ENCODE results near the gene TMEM240.
"Not testable (repeated sequence)": the region's sequence is repeated elsewhere in the genome, so short reads cannot be mapped to it uniquely, and the experiment has no call there.

Gene TMEM240

DNA sequence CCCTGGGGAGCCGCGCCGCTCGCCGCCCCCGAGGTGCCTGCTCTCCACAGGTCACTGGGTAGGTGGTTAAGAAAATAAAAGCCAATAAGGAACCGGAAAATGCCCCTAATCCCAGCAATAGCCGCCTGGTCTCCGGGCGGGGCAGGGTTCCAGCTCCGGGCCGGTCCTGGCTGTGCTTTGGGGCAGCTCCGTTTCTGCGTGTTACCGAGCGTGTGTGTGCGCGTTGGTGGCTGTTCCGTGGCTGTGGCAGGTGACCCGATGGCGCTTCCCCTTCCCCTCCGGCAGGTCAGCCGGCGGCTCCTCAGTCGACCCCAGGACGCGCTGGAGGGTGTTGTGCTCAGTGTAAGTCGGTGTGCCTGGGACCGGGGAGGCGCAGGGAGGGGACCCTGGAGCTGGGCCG is 17.2 kb downstream of the TMEM240 start:
- not testable (repeated sequence) for DNase-seq

DNA sequence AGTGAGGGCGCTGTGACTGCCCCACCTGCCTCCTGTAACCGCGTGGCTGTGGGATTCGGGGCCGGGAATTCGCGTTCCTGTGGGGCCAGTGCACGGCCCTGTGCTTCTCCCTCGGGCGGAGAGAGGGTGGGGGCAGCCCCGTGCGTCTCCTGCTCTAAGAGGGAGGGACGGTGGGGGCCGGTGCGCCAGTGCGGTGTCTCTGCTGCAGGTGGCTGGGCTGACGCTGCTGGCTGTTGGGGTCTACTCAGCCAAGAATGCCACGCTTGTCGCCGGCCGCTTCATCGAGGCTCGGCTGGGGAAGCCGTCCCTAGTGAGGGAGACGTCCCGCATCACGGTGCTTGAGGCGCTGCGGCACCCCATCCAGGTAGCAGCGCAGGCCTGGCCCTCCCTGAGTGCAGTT is 17.9 kb downstream of the TMEM240 start:
- not testable (repeated sequence) for DNase-seq

DNA sequence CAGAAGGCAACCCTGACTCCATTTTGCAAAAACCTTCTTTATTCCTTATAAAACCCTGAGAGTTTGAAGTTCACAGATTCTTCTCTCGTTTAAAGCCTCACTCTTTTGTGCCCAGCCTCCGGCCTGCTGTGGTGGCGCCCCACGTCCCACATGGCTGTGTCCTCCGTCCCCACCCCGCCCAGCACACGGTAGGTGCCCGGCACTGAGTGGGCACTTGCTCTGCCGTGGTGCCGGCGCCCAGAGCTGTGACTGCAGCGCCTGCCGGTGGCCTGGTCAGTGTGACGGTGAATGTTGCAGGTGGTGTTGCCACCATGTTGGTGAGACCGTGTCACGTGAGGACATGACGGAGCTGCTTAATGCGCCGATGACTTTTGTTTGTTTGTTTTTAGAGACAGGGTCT is 19.1 kb downstream of the TMEM240 start:
- DNase-seq, result no peak

DNA sequence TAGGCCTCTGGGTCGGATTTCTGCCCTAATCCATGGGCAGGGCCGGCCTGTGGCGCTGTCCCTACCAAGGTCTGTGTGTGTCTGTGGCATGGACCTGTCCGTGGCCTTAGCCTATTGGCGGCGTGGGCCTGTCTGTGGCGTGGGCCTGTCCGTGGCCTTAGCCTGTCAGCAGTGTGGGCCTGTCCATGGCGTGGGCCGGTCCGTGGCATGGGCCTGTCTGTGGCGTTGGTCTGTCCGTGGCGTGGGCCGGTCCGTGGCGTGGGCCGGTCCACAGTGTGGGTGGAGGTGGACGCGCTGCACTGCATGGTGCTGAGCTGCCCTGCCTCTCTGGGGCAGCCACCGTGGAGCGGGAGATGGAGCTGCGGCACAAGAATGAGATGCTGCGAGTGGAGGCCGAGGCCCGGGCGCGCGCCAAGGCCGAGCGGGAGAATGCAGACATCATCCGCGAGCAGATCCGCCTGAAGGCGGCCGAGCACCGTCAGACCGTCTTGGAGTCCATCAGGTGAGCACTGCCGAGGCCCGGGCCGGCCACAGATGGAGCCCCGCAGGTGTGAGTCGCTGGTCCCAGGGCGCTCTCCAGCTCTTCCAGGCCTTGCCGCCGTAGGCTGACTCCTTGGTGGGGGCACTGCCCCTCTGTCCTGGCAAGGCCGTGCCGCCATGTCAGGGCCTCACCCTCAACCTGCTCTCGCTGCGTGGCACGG is 20.5 kb downstream of the TMEM240 start:
- DNase-seq, result not testable (repeated sequence)

DNA sequence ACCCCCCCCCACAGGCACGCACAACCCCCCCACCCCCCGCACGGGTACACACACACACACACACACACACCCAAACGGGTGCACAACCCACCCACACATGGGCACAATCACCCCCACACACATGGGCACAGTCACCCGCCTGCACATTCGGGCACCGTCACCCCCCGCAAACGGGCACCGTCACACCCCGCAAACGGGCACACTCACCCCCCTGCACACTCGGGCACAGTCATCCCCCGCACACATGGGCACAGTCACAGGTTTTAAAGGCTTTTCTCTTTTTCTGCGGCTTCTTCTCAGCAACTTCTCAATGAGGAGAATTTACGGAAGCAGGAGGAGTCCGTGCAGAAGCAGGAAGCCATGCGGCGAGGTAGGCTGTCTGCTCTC is 21.8 kb downstream of the TMEM240 start:
- not testable (repeated sequence) for DNase-seq

DNA sequence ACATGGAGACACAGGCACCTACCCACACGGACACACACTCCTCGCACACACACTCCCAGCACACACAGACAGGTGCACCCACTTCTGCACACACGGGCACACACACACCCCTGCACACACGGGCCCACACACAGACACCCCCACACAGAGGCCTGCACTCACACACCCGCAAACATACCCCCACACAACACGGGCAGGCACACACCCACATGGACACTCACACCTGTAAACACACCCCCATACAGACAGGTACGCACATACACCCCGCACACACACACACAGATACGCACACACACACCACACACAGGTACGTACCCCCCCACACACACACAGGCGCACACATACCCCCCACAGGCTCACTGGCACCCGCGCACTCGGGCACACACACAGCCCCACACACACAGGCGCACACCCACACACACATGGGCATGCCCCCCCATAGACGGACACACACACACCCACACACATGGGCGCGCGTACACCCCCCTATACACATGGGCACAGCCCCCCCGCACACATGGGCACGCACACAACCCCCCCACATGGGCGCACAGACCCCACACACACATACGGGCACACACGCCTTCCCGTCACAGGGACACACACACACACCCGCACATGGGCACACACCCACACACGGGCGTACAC is 22.3 kb downstream of the TMEM240 start:
- no peak for DNase-seq

DNA sequence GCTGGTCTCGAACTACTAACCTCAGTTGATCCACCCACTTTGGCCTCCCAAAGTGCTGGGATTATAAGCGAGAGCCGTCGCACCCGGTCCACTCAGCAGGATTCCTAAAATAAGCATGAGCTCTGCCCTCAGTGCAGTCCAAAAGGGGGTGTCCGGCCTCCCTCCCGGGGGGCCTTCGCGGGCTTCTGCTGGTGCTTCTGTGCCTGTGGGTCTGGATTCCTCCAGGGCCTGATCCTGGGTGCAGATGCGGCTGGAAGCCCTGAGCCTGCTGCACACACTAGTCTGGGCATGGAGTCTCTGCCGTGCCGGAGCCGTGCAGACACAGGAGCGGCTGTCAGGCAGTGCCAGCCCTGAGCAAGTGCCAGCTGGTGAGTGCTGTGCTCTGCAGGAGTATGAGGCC is 23.5 kb downstream of the TMEM240 start:
- not testable (repeated sequence) for DNase-seq

DNA sequence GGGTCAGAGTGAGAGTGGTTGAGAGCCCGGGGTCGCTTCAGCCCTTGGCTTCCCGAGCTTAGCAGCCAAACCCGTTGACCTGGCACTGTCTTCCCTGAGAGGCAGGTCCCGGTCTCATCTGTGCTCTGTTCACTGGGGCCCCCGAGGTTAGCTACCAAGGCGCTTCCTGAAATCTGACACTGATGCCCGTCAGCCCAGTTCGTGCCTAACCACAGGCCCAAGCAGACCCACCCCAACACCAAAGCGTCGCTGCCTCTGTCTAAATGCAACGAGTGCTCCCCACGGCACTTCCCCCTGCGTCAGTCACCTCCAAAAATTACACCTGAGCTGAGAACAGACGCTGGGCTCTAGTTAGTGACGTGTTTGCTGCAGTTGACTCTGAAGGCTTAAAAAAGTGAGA is 26.0 kb downstream of the TMEM240 start:
- not testable (repeated sequence) for DNase-seq

DNA sequence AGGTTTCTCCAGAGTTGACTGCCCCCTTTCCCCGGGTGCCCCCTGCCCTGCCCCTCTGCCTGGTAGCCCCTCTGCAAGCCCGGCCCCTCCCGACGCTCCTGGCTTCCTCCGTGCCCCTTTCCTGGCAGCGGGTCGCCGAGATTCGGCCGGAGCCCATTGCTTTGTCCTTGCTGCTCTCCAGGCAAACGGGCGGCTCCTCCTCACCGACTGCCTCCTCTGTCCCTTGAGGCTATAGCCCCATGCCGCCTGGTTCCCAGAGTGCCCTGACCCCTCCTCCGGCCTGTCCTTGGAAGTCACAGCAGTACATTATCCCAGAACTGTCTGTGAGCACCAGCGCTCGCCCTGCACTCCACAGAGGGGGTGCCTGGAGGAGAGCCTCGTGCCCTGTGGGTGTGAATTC is 26.7 kb downstream of the TMEM240 start:
- DNase-seq, result not testable (repeated sequence)

DNA sequence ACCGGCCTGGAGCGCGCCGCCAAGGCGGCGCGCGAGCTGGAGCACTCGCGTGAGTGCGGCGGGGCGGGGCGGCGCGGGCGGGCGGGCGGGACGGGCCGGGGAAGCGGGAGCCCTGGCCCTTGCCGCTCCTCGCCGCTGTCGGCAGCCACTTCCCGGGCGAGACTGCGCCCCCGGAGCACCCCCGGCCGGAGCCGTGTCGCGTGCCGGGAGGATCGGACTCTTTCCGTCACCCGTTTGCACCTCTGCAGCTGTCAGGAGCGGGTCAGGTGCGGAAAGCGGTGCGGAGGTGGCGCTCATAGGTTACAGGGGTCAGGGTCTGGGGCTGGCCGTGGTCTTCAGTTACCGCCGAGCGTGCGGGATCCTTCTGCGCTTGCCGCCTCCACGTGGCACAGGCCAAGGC is 28.0 kb downstream of the TMEM240 start:
- not testable (repeated sequence) for DNase-seq

DNA sequence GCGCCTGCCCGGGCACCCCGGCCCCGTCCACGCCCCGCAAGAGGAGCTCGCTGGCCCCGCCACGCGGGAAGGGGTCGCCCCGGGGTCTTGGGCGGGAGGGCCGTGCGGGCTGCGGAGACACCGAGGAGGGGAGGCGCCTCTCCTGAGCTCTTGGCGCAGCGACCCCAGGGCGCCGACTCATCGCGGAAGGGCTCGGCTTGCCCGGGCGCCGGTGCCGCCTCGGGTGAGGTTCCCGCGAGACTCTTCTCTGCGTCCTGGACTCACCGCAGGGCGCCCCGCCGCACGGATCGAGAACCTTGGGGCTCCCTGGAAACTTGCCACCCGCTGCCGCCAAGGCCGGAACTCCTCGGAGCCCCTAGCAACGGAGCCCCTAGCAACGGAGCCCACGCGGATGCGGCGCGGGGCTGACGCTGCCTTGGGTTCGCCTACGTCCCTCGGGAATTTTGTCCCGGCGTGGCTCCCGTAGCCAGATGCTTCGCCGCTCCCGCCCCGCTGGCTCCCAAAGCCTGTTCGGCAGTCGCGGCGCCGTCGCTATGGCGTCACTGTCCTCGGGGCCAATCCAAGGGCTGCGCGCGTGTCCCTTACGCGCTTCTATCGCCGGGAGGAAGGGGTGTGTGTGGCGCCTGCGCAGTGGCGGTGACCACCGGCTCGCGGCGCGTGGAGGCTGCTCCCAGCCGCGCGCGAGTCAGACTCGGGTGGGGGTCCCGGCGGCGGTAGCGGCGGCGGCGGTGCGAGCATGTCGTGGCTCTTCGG is 28.7 kb downstream of the TMEM240 start, which contains the start of gene ATAD3A:
Gene ATAD3A (plus strand): TSS at position 630 of the 753 bp plus-strand sequence. CDS start 107 bp downstream, at position 737.
- DNase-seq, result peak; percentile 84

DNA sequence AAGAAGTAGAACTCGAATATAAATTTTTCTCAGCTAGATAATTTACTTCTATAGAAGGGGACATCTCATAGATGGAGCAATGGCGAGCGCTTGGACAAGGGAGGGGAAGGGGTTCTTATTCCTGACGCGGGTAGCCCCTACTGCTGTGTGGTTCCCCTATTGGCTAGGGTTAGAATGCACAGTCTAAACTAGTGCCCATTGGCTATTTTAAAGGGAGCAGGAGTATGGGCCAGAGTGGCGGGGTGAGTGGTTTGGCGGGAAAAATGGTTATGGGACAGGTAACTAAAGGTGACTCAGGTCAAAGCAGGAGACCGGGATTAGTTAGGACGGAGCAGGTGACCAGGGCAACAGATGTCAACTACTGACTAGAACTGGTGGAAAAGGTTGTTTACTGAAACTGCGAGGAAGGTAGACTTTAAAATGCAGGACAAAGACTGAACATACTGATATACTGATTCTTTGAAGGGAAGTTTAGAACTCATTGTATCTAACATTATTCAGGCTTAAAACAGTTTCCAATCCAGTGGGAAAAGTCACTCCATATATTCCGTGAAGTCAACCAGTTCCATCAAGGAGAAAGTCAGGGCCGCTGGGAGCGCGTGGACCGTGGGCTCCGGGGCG is 29.4 kb downstream of the TMEM240 start:
- DNase-seq, result peak; percentile 57

DNA sequence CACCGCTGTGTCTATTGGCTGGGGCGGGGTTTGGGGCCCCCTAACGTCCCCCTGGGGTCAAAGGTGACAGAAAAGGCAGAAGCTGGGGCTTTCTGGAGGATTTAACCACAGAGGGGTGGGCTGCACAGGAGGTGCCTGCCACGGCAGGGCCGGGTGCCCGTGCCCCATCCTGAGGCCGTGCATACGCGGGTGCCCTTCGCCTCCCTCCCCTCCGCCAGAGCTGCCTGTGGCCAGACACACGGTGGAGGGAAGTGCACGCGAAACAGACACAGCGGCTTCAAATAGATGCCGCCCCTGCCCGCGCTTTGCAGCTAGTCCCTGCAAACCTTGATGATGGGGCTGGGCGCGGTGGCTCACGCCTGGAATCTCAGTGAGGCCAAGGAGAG is 31.0 kb downstream of the TMEM240 start:
- DNase-seq, result not testable (repeated sequence)

DNA sequence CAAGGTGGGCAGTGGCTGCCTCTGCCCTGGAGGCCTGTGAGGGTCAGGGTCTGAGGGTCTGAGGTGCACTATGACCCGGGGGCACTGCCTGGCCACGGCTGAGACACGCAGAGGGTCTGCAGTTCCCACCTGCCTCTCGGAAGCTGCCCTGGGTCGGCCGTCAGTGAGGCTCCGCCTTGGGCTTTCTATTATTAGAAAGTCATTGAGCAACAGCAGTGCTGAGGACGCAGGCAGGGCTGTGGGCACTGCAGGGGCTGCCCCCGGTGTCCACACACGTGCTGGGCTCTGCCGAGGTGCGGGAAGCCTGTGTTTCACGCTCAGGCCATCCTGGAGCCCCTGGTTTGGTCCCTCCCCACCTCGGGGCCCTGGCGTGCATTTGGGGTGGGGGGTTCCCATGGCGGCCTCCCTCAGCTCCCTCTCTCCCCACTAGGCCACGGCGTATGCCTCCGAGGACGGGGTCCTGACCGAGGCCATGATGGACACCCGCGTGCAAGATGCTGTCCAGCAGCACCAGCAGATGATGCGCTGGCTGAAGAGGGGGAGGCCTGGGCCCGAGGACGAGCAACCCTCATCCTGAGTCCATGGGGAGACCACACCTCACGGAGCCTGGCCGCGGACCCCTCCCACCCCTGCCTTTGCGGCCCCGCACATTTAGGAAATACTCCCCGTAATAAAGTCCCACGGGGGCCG is 31.5 kb downstream of the TMEM240 start:
- not testable (repeated sequence) for DNase-seq

DNA sequence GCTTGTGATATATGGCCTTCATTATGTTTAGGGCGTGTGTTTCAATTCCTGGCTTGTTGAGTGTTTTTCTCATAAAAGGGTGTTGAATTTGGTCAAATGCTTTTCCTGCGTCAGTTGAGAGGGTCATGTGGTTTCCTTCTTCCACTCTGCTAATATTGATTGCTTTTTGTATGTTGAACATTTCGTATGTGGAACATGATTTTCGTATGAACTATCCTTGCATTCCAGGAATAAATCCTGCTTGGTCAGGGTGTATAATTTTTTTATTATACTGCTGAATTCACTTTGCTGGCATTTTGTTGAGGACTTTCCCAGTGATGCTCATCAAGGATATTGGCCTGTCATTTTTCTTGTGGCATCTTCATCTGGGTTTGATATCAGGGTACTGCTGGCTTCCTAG is 33.1 kb downstream of the TMEM240 start:
- DNase-seq, result no peak

DNA sequence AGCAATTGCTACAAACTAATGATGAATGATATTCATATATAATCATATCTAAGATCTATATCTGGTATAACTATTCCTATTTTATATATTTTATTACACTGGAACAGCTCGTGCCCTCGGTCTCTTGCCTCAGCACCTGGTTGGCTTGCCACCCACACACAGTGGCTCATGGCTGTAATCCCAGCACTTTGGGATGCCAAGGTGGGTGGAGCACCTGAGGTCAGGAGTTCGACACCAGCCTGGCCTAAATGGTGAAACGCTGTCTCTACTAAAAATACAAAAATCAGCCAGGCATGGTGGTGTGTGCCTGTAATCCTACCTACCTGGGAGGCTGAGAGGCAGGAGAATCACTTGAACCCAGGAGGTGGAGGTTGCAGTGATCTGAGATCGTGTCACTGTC is 34.6 kb downstream of the TMEM240 start:
- DNase-seq, result not testable (repeated sequence)

DNA sequence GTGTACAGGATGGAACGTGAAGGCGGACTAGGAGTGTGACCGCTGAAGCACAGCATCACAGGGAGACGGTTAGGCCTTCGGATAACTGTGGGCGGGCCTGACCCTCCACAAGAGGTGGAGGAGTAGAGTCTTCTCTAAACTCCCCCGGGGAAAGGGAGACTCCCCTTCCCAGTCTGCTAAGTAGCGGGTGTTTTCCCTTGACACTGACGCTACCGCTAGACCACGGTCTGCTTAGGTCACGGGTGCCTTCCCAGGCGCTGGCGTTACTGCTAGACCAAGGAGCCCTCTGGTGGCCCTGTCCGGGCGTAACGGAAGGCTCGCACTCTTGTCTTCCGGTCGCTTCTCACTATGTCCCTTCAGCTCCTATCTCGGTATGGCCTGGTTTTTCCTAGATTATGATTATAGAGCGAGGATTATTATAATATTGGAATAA is 35.0 kb downstream of the TMEM240 start:
- DNase-seq, result not testable (repeated sequence)

DNA sequence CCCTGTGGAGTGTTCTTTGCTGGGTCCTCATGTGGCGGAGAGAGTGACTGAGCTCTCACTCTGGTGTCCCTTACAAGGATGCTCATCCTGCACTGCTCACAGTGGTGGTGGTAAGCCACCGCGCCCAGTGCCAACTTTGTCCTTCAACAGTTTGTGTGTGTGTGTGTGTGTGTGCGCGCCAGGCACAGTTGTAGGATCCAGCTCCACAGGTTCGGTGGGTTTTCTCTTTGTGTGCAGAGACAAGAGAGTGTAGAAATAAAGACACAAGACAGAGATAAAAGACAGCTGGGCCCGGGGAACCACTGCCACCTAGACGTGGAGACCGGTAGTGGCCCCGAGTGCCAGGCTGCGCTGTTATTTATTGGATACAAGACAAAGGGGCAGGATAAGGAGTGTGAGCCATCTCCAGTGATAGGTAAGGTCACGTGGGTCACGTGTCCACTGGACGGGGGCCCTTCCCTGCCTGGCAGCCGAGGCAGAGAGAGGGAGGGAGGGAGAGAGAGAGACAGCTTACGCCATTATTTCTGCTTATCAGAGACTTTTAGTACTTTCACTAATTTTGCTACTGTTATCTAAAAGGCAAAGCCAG is 35.6 kb downstream of the TMEM240 start:
- peak; percentile 35 for DNase-seq

DNA sequence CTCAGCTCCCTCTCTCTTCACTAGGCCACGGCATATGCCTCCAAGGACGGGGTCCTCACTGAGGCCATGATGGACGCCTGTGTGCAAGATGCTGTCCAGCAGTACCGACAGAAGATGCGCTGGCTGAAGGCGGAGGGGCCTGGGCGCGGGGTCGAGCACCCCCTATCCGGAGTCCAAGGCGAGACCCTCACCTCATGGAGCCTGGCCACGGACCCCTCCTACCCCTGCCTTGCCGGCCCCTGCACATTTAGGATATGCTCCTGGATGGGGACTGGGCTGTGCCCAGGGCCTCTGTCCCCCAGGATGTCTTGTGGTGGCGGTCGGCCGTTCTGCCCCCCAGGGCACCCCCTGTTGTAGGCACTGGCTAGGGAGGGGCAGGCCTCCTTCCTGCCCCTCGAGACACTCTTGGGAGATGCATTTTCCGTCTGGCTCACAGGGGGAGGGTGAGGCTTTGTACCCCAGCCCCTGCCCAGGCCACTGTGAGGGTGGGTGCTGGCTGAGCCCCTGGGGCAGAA is 44.9 kb downstream of the TMEM240 start:
- DNase-seq, result not testable (repeated sequence)

DNA sequence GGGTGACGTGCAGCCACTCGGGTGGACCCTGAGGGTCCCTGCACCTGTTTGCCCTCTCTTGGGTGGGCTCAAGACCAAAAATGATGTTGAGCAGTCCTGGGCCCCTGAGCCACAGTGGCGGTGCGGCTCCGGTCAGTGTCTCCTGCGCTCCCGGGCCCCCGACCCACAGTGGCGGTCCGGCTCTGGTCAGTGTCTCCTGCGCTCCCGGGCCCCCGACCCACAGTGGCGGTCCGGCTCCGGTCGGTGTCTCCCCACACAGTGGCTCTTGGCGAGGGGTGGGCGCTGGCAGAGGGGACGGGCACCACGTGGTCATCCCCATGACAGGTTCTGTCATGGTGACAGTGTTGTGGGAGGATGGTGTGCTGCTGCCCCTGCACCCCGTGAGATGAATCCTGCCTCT is 46.1 kb downstream of the TMEM240 start:
- not testable (repeated sequence) for DNase-seq

DNA sequence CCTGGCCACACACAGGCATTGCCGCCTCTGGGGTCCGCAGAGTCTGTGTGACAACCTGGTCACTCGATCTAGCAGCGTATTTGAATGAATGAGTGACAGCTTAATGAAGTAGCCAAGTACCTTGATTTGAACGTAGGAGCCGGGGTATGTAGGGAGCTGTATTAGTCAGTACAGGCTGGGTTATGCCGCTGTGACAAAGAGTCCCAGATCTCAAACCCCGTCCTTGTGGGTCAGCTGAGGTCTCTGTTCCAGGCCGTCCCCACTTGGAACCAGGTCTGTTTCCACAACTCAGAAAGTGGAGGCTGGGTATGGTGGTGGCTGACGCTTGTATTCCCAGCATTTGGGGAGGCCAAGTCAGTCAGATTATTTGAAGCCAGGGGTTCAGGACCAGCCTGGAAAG is 48.8 kb downstream of the TMEM240 start:
- DNase-seq, result no peak

DNA sequence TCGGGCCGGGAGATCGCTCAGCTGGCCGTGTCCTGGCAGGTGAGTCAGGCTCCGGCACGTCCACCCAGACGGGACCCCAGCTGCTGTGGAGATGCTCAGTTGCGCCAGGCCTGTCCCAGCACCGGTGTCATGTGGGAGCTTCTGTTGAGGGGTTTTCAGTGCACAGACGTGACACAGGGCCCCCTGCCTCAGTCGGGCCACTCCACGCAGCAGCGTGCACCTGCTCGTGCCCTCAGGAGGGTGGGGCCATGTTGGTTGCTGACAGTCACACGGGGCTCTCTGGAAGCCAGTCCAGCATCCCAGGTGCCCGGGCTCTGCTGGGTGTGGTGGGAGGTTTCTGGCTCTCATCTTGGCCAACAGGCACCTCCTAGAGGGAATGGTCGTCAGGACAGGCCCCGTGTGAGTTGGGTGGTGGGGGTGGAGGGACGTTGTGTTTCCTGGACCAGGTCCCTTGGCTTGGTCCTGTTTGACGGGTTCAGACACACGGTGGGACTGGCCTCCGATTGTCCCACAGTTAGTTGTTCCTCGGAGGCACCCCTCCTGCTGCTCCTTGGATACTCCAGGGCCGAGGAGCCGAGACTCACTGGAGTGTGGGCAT is 49.7 kb downstream of the TMEM240 start:
- no peak for DNase-seq

Data from NCI-H774 (cell line).